NCI-H2029 treated with DMSO at 0.1 percent for 48 hours (cell line): ENCODE data around the gene SETD6.

ENCODE experiments used
- DNase-seq: peaks from one replicate; lab custom pipeline; 2025; lab: John Stamatoyannopoulos, UW

SETD6 gene

DNA sequence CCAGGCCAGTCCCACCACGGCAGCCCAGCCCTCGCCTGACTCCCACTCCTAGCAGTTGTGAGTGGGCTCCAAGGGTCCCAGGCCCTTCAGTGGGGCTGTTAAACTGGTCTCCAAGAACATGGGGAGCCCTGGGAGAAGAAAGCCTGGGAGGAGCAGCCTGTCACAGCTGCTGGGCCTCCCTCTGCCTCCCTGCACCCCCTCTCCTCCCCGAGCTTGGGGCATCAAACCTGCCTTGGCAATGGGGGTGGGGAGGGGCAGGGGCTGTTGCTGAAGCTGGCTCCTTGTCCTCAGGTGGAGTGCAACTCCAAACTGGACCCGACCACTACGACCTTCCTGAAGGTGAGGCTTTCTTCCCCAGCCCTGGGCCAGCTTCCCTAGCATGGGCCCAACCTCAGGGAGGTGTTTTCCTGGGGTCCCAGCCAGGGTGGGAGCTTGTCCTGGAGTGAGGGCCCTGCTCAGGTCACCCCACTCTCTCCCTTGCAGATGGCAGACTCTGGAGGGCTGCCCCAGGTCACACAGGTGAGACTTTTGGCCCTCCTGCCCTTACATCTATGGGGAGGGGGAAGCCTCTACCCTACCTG is 6.6 kb upstream of the SETD6 start:
- no peak for DNase-seq

DNA sequence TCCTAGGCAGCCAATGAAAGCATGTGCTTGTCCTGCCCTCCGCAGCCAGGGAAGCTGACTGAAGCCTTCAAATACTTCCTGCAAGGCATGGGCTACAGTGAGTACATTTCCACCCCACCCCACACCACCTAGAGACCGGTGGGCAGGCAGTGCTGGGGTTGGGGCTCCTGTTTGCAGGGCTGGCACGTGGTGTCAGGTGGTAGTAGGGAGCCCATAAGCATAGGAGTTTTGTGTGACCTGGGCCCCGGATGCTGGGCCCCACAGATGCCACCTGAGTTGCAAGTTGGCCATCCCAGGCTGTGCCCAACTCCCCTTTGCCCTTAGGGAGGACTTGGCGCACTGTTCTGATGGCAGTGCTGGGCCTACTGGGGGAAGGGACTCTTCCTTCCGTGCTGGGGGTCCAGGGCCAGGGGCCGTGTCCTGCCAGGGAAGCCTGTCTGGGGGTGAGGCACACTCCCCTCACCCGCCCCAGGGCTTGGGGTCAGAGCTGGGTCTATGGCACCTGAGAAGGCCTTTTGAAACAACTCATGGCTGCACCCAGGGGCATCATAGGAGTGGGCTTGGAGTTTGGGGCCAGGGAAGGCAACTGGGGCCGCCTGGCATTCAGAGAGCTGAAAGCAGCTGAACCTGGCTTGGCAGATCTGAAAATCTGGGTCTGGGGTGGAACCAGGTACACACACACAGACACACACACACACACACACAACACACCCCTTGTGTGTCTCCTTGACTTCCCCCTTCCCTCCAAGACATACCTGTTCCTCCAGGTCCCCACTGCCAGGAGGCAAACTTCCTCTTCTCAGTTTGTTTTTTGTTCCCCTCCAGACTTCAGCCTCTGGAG is 5.8 kb upstream of the SETD6 start:
- no peak for DNase-seq

DNA sequence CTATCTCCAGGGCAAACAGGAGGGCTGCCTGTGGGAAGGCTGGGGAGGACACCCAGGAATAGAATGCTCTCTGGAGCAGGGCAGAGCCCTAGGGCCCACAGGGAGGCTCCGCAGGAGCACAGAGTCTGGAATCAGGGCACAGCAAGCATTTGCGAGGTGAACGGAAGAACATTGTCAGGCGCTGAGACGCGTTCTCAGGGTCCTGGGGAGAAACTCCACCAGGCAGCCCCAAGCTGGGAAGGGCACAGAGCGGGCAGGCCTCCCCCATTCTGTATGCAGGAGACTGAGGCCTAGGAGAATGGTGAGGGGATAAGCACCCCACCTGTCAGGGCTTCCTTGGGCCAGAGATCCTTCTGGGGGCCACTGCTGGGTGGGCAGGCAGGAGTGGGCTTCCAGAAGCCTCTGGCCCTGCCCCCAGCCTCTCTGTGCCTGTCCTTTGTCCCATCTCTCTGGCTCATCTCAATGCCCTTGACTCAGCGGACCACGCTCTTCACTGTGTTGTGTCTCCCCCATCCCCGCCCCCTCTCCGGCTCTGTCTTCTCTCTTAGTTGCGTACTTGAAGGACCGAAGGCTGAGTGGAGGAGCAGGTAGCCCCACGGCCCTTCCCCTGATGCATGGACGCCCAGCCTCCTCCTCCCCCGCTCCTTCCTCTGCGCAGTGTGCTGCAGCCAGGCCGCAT is 5.1 kb upstream of the SETD6 start:
- no peak for DNase-seq

DNA sequence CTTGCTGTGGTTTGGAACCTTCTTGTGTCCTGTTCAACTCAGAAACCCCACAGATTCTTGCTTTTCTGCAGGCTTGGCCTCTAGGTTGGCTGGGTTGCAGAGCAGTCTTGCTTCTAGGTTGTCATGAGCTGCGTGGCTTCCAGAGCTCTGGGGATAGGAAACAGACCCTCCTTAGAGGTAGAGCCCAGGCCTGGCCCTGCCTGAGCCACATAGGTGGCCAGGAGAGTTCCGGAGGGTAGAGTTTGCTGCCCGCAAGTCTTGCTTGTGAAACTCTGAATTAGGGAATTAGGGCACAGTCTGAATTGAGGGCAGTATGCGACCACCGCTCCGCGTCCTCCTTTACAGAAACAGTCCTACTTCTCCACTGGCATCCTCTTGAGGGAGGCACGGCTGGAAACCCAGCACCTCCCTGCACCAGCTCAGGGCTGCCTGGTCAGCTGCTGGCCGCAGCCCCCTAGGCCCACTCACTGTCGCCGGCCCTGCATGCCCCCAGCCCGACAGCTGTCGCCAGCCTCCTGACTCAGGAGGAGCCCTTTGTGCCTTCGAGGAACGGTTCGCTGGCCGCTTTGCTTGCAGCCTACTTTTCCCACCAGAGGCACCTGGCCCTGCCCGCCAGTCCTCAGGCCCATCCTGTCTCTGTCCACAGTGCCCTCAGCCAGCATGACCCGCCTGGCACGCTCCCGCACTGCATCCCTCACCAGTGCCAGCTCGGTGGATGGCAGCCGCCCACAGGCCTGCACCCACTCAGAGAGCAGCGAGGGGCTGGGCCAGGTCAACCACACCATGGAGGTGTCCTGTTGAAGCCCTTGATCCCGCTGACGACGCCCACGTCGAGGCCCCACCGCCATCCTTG is 4.3 kb upstream of the SETD6 start:
- no peak for DNase-seq

DNA sequence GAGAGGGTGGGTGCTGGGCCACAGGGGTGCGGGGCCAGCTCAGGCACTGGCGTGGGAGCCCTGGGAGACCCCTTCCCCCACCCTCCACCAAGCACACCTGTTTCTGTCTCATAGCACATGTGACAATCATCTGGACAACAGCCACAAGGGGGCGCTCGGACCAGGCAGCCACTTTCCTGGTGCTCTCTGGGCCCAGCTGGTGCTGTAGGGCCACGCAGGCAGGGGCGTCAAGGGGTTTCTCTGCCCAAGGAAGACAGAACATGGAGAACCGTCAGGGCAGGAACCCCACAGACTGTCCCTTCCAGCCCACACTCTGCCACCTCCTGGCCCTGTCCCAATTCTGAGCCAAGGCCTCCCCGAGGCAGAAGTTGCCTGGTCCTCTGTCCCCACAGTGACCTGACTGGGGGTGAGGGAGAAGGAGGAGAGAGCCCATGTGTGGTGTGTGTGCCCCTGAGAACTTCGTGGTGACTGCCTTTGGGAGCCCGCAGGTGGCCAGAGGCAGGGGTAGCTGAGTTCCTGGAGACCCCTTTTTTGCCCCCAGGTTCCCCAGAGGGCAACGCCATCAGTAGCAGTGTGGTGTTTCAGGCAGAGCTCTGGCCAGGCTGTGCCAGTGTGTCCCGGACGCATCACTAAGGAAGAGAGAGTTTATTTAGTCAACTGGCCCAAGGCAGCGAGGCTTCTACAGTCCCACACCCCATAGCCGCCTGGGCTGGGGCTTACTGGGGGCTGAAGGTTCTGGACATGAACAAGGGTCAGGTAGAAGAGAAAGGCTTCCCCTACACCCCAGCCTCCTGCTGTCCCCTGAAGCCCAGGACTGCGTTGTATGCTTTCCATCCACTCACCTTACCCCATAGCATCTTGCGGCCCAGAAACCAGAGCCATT is 3.1 kb upstream of the SETD6 start:
- no peak for DNase-seq

DNA sequence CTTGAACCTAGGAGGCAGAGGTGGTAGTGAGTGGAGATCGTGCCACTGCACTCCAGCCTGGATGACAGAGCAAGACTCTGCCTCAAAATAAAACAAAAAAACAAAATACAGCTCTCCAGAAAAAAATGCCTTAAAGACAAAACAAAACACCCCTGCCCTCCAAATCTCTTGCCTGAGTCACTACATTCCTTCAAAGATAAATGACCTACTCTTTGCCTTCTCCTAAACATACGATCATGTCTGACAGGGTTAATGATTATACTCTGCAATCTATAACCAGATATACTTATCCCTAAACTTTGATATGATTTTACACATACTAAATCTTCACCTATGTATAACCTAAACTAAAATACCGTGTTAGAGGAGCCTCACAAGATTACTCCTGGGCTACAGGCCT is 1.4 kb upstream of the SETD6 start:
- no peak for DNase-seq

DNA sequence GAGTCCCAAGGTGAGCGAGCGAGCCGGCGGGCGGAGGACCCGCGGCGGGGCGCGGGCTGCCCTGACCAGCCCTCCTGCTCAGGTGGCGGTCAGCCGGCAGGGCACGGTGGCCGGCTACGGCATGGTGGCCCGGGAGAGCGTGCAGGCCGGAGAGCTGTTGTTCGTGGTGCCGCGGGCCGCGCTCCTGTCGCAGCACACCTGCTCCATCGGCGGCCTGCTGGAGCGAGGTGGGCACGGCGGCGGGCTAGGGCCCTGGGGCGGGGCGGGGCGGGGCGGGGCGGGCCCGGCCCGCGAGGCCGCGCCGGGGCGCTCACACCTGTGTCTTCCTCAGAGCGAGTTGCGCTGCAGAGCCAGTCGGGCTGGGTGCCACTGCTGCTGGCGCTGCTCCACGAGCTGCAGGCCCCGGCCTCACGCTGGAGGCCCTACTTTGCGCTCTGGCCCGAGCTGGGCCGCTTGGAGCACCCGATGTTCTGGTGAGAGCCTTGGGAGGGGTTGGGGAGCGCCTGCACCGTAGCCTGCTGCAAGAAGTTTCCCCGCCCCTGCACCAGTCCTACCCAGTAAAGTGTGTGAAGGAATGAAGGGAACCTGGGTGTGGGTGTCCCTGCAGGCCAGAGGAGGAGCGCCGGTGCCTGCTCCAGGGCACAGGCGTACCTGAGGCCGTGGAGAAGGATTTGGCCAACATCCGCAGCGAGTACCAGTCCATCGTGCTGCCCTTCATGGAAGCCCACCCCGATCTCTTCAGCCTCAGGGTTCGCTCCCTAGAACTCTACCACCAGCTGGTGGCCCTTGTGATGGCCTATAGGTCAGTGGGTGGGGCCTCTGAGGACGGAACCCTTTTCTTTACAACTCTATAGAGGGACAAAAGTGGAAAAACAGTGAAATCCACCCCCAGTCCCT is 802 bp downstream of the SETD6 start:
- DNase-seq: no peak

DNA sequence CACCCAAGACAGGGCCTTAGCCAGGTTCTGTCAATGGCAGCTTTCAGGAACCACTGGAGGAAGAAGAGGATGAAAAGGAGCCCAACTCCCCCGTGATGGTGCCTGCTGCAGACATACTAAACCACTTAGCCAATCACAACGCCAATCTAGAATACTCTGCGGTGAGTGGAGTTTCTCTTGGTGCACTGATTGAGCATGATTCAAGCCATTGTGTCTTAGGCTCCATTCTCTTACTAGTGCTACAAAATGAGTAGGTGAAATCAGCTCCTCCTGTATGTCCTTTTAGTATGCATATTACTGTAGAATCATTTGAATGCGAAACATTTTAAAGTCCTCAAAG is 1.4 kb downstream of the SETD6 start:
- DNase-seq: no peak

DNA sequence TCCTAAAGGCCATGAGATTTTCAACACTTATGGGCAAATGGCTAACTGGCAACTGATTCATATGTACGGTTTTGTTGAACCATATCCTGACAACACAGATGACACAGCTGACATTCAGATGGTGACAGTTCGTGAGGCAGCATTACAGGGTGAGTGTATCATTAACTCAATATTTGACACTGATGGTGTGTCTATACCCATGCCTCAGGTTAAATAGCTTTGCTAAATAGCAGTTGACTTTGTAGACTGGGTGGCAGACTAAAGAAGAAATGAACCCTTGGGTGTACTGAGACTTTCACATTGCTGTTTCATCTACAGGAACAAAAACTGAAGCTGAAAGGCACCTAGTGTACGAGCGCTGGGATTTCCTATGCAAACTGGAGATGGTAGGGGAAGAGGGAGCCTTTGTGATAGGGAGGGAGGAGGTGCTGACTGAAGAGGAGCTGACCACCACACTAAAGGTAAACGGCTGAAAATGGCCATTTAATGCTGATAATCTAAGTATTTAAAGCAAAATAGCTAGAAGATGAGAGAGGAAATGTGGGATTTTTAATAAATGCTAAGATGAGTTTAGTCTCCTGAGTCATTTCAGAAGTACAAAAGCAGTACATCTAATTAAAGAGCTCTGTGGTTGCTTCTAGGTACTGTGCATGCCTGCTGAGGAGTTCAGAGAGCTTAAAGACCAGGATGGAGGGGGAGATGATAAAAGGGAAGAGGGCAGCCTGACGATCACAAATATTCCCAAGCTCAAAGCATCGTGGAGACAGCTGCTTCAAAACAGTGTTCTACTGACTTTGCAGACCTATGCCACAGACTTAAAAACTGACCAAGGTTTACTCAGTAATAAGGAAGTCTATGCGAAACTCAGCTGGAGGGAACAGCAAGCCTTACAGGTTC is 3.0 kb downstream of the SETD6 start:
- DNase-seq: no peak

DNA sequence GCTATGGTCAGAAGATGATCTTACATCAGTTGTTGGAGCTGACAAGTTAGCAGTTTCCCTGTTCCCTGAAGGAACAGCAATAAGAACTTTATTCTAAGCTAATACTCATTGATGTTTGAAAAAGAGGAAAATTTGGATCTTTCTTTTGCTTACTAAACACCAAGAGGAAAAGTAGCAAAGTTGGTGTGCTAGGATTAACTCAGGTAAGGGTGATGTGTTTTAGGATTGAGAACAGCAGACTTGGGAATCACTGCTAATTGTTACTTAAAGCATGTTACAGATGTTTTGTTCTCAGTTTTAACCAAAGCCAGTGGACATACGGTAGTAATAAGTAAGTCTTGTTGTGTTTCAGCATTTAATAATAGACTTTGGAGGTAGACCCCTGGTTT is 3.7 kb downstream of the SETD6 start:
- no peak for DNase-seq

DNA sequence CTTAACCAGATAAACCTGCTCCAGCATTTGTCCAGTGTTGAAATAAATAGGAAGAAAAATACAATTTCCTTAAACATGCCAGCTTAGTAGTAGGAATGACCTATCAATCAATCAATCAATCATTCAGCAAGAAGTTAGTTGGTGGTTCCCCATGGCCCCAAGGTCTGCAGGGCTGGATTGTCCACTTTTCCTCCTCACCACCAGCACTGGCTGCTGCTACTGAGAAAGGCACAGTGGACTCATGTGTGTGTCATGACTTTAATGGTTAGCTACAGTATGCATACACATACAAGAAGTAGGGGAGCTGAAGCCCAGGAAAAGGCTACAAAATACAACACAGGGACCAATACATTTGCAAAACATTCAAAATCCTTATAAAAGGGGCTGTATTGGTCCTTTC is 4.4 kb downstream of the SETD6 start:
- no peak for DNase-seq

DNA sequence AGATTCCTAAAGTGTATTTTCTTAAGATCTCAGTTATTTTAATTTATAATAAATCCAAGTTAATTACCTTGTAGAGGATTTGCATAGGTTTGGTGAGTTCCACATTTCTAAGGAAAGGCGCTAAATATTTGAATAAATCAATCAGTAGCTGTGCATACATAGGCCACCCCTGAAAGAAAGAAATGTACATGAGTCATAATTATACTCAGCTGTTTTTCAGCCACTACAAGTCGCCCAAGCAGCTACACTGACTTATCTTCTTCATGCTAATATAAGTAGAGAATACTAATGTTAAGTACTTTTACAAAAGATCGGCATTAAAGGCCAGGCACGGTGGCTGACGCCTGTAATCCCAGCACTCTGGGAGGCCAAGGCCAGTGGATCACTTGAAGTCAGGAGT is 14.9 kb downstream of the SETD6 start:
- no peak for DNase-seq

DNA sequence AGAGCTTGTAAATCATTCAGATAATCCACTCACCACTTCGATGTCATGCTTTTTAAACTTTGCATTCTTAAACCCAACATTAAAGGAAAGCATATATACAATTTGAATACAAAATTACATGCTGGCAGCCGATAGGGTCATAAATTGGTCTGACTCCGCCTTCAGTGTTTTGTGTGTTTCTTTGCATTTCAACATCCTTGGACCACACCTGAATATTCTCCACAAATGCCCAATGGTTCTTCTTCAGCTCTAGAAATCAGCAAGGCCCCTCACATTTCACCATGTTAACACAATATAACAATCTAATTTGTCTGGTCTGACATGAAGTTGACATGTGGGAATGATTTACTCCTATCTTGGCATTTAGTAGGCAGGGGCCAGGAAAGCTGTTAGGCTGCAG is 17.1 kb downstream of the SETD6 start:
- DNase-seq: no peak

DNA sequence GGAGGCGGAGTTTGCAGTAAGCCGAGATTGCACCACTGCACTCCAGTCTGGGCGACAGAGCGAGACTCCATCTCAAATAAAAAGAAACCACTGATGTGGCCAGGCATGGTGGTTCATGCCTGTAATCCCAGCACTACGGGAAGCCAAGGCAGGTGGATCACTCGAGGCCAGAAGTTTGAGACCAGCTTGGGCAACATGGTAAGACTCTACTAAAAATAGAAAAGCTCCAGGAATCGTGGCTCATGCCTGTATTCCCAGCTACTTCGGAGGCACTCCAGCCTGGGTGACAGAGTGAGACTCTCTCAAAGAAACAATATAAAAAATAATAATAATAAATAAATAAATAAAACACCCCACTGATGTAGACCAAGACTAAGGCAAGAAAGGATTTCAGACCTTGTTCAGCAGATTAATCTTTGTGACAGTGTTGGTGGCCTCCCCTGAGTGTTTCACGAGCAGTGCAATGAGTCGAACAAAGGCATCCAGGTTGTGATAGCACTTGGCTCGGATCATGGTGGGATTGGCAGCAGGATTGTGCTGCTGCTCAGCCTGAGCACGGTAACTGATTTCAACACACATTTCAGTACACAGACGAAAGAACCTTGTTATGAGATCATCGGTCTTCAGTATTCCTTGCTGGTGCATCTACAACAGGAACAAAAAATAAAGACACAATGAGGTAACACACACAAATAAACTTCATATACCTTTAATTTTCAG is 18.6 kb downstream of the SETD6 start:
- no peak for DNase-seq

DNA sequence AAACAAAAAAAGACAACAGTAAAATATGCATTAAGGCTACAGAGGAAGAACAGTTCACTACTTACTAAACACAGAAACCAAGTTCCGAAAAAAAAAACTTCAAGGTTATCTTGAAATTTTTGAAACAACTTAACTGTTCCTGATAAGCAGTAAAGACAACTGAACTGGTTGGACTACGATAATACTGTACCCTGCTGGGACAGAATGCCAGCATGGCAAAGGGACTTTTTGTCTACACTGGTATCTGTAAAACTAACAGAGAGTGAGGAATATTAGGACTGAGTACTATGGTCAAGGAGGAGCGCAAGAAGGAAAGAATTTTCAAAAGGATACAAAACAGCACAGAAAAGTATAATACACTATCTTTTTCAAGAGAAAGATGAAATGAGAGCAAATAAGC is 19.8 kb downstream of the SETD6 start:
- no peak for DNase-seq

DNA sequence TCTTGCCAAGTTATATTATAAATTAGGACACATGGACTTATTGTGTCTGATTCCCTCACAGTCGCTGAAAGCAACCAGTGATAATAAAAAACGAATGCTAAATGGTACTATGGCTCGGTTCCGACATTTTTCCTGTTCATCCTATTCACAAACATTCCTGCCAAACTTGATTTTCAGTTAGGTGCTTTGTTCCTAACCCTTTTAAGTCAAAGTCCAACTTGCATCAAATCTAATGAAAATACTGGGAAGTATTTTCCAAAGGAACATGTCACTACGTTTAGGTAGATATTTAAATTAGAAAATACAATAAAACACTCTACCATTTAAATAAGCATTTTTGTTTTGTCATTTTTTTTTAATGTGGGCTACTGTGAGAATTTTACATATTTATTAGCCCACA is 21.0 kb downstream of the SETD6 start:
- no peak for DNase-seq

DNA sequence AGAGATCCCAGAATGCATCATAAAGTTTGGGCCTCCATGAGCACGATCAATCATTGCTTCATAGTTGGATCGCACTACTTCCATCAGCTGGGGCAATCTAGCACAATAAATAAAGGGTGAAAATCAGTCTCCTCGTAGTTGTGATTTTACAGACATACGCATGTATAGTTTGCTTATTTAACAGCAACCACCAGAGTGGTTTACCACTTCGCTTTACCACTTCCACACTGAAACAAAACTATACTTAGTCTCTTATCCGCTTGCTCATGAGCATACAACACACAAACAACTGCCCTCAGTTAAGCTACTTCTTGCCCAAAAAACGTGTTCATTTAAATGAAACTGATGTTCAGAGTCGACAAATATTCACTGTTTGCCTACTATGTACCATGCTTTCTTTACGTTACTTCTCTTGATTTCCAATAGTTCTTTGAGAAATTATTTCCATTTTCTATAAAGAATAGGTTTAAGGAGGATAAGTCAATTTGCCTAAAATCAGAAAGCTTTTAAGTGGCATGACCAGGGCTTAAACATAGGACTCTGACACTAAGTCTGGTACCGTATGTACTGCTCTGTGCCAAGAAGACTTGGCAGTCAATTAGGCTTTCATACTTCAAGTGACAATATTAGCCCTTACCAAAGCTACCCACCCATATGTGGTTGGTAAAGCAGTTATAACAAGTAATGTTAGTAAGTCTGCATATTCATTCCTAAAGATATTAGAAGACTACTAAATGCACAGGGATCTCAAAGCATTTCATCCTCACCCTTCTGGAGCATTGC is 22.0 kb downstream of the SETD6 start:
- no peak for DNase-seq

DNA sequence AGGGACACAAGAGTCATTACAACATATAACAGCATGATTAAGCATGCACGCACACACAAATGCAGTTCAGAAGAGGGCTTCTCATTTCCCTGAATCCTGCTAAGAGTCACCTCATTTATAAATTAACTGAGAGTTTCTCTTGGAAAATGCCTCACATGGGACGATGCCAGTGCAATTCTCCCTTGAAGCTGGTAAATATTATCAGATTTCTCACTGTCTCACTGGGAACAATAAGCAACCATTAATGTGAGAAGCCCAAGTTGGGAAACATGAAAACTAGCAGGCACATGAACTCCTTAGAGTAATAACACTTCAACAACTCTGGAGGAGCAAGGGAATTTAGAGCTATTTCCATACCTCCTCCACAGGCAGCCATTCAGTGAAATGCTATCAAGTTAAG is 26.4 kb downstream of the SETD6 start:
- no peak for DNase-seq
